ENCODE data around the gene ABCC9.

The ABCC9 gene

GRCh38 chr12:21849878-21850277 lies 91.3 kb downstream of the ABCC9 start:
- DNase-seq (ENCODE audit: extremely low read depth, low read depth) = no peak
- no peak for TF ChIP-seq CTCF (IDR thresholded peaks at IDR 0.05; ENCODE audit: low read depth, low read length, missing control alignments)

GRCh38 chr12:21848192-21848591 lies 93.0 kb downstream of the ABCC9 start:
- DNase-seq (ENCODE audit: extremely low read depth, low read depth) = no peak
- no peak overlapping the region for H3K4me3 ChIP-seq (replicated peaks; ENCODE audit: low read depth, low read length)
- TF ChIP-seq CTCF (IDR thresholded peaks at IDR 0.05; ENCODE audit: low read depth, low read length, missing control alignments) = no peak

More at GRCh38 chr12:21849878-21850277, 91.3 kb downstream of the ABCC9 start:
- H3K4me3 ChIP-seq (replicated peaks; ENCODE audit: low read depth, low read length) = no peak overlapping the region

DNA sequence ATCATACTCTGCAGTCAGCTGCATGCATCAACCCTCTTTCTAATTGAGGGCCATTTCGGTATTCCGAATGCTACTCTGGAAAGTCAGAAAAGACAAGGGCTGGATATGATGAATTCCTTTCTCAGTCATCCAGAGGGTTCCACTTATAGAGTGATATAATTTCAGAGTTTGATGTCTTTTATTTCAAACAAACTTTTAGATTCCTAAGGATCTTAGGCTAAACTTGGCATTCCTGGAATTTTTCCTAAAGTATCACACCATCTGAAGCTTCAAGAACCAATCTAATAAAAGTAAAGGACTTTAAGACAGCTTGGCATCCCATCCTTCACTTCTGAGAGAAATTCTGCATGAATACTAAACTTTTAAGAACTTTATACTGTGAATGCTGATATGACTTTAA lies 97.4 kb downstream of the ABCC9 start:
- no peak for TF ChIP-seq CTCF (IDR thresholded peaks at IDR 0.05; ENCODE audit: low read depth, low read length, missing control alignments)
- H3K4me3 ChIP-seq (replicated peaks; ENCODE audit: low read depth, low read length) = no peak overlapping the region
- DNase-seq (ENCODE audit: extremely low read depth, low read depth) = no peak

DNA sequence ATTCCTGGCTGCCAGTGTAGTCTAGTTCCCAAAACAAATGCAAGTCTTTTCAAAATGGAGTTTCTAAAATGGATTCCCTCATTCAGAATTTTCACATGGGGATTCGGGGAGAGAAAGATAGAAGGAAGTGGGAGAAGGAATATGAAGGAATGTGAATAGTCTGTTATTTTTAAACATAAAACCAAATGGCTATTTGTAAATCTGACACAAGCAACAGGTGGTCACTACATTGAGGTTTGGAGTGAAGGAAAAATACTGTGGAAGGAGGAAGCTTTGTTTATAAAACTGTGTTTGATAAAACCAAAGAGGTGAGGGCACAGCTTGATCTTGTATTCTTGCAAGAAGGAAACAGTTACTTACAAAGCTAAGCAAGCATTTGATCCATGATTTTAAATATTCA lies 101.5 kb downstream of the ABCC9 start:
- no peak overlapping the region for H3K4me3 ChIP-seq (replicated peaks; ENCODE audit: low read depth, low read length)
- no peak for TF ChIP-seq CTCF (IDR thresholded peaks at IDR 0.05; ENCODE audit: low read depth, low read length, missing control alignments)
- no peak for DNase-seq (ENCODE audit: extremely low read depth, low read depth)

DNA sequence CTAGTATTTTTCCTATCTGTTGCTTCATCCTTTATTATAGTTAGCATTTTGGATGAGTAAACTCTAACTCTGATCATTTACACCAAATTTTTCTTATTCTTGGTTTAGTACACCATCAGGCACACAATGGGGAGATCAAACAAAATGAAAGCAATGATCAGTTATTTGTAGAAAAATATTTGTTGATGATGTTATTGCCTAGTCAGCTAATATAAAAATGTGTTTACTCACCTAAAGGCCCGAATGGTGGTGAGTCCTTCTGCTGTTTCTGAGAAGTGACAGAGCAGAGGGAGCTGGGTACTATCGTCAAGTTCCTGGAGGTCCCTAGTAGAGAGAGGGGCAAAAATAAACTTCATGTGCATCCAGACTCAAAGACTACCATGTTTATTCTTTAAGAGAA lies 103.4 kb downstream of the ABCC9 start:
- no peak for TF ChIP-seq CTCF (IDR thresholded peaks at IDR 0.05; ENCODE audit: low read depth, low read length, missing control alignments)
- DNase-seq (ENCODE audit: extremely low read depth, low read depth) = no peak

DNA sequence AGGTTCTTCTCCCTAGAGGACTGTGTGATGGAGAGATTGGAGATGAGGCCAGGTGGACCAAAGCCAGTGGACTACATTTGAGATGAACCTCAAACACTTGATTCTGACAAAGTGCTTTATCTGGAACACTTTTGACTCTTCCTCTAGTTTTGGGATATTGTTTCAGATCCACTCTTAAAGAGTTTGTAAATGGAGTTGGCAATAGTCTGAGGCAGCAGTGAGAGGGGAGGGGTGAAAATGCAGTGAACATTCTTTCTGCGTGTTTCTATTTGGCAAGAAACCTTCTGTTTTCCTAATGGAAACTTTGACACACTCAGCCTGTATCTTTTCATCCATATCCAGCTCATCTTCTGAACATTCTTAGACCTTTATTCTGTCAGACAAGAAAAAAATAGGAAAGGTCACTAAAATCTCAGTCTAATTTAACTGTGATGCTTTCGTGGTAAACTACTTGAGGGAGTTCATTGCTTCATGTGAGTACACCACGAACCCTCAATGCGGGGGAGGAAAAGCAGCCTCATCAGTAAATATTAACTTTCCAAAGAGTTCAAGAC lies 109.4 kb downstream of the ABCC9 start:
- TF ChIP-seq CTCF (IDR thresholded peaks at IDR 0.05; ENCODE audit: low read depth, low read length, missing control alignments) = no peak
- H3K4me3 ChIP-seq (replicated peaks; ENCODE audit: low read depth, low read length) = no peak overlapping the region
- no peak for DNase-seq (ENCODE audit: extremely low read depth, low read depth)

More for the DNA sequence above, 103.4 kb downstream of the ABCC9 start:
- H3K4me3 ChIP-seq (replicated peaks; ENCODE audit: low read depth, low read length) = no peak overlapping the region

DNA sequence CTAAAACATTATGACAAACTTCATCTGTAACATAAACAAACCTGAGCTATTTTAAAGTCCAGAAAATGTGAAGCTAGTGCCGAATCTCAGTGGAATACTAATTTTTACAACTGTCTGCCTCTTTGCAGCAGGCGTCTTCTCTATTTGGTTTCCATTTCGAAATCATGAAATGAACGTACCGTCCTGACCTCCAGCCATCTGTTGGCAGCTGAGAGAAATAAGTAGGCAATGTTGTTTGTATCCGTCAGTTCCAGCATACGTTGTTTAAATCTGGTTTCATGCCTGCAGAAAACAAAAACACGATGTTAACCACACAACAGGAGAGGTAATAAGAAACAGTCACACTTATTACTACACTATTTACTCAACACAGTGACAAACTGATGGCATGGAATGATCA lies 112.4 kb downstream of the ABCC9 start:
- no peak for TF ChIP-seq CTCF (IDR thresholded peaks at IDR 0.05; ENCODE audit: low read depth, low read length, missing control alignments)
- DNase-seq (ENCODE audit: extremely low read depth, low read depth) = no peak
- H3K4me3 ChIP-seq (replicated peaks; ENCODE audit: low read depth, low read length) = no peak overlapping the region
